Measurements from ENCODE around the gene SLC7A8.

SLC7A8 gene

DNA sequence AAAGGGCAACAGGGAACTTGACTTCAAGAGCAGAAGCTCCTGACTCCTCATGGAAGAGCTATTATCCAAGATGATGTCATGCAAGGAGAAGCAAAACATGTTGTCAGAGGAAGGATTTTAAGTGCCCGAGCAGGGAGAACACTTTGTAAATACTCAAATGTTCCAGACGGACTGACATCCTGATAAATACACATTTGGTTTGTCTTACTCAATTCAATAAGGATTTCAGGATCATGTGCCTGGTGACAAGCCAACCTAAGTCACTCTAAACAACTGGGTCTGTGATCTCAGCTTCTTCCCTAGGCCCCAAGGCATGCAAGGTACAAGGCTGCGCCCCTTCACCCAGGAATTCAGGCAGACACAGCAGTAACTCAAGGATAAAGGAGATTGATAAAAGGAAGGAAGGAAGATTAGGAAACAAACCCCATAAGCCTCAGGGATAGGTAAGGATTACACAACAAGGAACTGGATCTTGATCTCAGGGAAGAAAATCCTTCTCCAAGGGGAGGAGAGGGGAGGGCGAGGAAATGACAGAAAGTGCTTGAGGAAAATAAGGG is 37.6 kb downstream of the SLC7A8 start:
- TF ChIP-seq L3MBTL2 (conservative IDR thresholded peaks at IDR 0.05) (no peak), BHLHE40 (IDR thresholded peaks at IDR 0.05; ENCODE audit: borderline replicate concordance) (no peak), TARDBP (IDR thresholded peaks at IDR 0.05) (no peak), NFRKB (IDR thresholded peaks at IDR 0.05) (no peak), FOXA1 (IDR thresholded peaks at IDR 0.05) (no peak), HDGF (IDR thresholded peaks at IDR 0.05; ENCODE audit: borderline replicate concordance) (no peak), CTBP1 (IDR thresholded peaks at IDR 0.05; ENCODE audit: borderline replicate concordance) (no peak), LEF1 (IDR thresholded peaks at IDR 0.05; ENCODE audit: borderline replicate concordance) (no peak), ZNF384 (IDR thresholded peaks at IDR 0.05) (no peak), SUZ12 (IDR thresholded peaks at IDR 0.05) (no peak)
- no peak for DNase-seq (ENCODE audit: extremely low spot score)
- CTCF ChIA-PET = interaction anchor here (0.7 to 1.2 kb wide), 2 partner anchors 25 to 41 kb away, joined by 4 to 8 read pairs; no protein-coding TSS in a partner anchor
- POLR2A ChIA-PET = interaction anchor here (0.8 kb wide), 1 partner anchor 50 kb away, joined by 3 read pairs; the partner anchor contains the start of genes ACIN1 and C14orf119

GRCh38 chr14:23143911-23144310 is 39.5 kb downstream of the SLC7A8 start:
- no peak for DNase-seq (ENCODE audit: extremely low spot score)
- ChIA-PET POLR2A (interaction anchor here (0.8 kb wide), 1 partner anchor 40 kb away, joined by 3 read pairs; no protein-coding TSS in a partner anchor), CTCF (interaction anchor here (0.7 to 5.3 kb wide), 2 partner anchors 10 to 23 kb away, joined by 3 to 27 read pairs; no protein-coding TSS in a partner anchor)

GRCh38 chr14:23142826-23143225 is 40.6 kb downstream of the SLC7A8 start:
- ChIA-PET POLR2A (interaction anchor here (1.1 kb wide), 1 partner anchor 40 kb away, joined by 3 read pairs; no protein-coding TSS in a partner anchor), CTCF (interaction anchor here (1.8 to 5.3 kb wide), 2 partner anchors 22 to 237 kb away, joined by 3 to 27 read pairs; no protein-coding TSS in a partner anchor)
- no peak for DNase-seq (ENCODE audit: extremely low spot score)
- TF ChIP-seq PKNOX1 (IDR thresholded peaks at IDR 0.05) (no peak), FOXK2 (IDR thresholded peaks at IDR 0.05) (no peak)

More at GRCh38 chr14:23143911-23144310, 39.5 kb downstream of the SLC7A8 start:
- TF ChIP-seq NFRKB (IDR thresholded peaks at IDR 0.05) = no peak
- TF ChIP-seq FOXK2 (IDR thresholded peaks at IDR 0.05) = no peak
- no peak for TF ChIP-seq ELF4 (IDR thresholded peaks at IDR 0.05)
- no peak for TF ChIP-seq HDGF (IDR thresholded peaks at IDR 0.05; ENCODE audit: borderline replicate concordance)
- no peak for TF ChIP-seq PKNOX1 (IDR thresholded peaks at IDR 0.05)
- no peak for TF ChIP-seq FOXM1 (IDR thresholded peaks at IDR 0.05; ENCODE audit: borderline replicate concordance)
- TF ChIP-seq ARNT (IDR thresholded peaks at IDR 0.05) = no peak
- TF ChIP-seq ZNF384 (IDR thresholded peaks at IDR 0.05) = no peak
- TF ChIP-seq TARDBP (IDR thresholded peaks at IDR 0.05) = no peak
- no peak for TF ChIP-seq BHLHE40 (IDR thresholded peaks at IDR 0.05; ENCODE audit: borderline replicate concordance)

GRCh38 chr14:23141706-23142444 is 41.6 kb downstream of the SLC7A8 start:
- CTCF ChIA-PET = interaction anchor here (1.8 to 5.3 kb wide), 2 partner anchors 21 to 238 kb away, joined by 3 to 27 read pairs; no protein-coding TSS in a partner anchor
- TF ChIP-seq ARNT (IDR thresholded peaks at IDR 0.05) = no peak
- no peak for TF ChIP-seq L3MBTL2 (conservative IDR thresholded peaks at IDR 0.05)
- TF ChIP-seq HDGF (IDR thresholded peaks at IDR 0.05; ENCODE audit: borderline replicate concordance) = no peak
- no peak for TF ChIP-seq PKNOX1 (IDR thresholded peaks at IDR 0.05)
- TF ChIP-seq FOXM1 (IDR thresholded peaks at IDR 0.05; ENCODE audit: borderline replicate concordance) = no peak
- no peak for TF ChIP-seq NFRKB (IDR thresholded peaks at IDR 0.05)
- no peak for TF ChIP-seq ZNF384 (IDR thresholded peaks at IDR 0.05)
- TF ChIP-seq SUZ12 (IDR thresholded peaks at IDR 0.05) = no peak
- TF ChIP-seq TARDBP (IDR thresholded peaks at IDR 0.05) = no peak
- TF ChIP-seq FOXK2 (IDR thresholded peaks at IDR 0.05) = no peak
- no peak for TF ChIP-seq CTBP1 (IDR thresholded peaks at IDR 0.05; ENCODE audit: borderline replicate concordance)
- TF ChIP-seq LEF1 (IDR thresholded peaks at IDR 0.05; ENCODE audit: borderline replicate concordance) = no peak
- TF ChIP-seq BHLHE40 (IDR thresholded peaks at IDR 0.05; ENCODE audit: borderline replicate concordance) = no peak
- TF ChIP-seq SP1 (IDR thresholded peaks at IDR 0.05) = no peak
- TF ChIP-seq ELF4 (IDR thresholded peaks at IDR 0.05) = no peak
- TF ChIP-seq FOXA1 (IDR thresholded peaks at IDR 0.05) = no peak
- POLR2A ChIA-PET = interaction anchor here (1.1 kb wide), 1 partner anchor 41 kb away, joined by 3 read pairs; no protein-coding TSS in a partner anchor
- DNase-seq (ENCODE audit: extremely low spot score) = no peak

DNA sequence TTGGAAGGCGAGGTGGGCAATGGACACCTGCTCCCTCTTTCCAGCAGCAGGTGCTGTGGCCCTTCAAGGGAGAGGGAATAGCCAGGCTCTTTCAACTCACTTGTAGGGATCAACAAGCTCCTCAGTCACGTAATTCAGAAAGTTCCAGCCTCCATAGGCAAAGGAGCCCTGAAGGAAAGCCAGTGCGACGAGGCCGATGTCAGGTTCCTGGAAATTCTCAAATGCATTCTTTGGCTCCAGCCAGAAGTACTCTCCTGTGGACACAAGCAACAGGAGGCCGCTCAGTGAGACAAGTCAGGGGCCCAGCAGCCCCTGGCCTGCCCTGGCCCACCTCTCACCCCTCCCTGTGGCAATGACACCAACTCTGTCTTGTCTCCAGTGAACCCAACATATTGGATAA is 43.1 kb downstream of the SLC7A8 start:
- CTCF ChIA-PET = interaction anchor here (5.3 kb wide), 1 partner anchor 19 kb away, joined by 27 read pairs; no protein-coding TSS in a partner anchor
- DNase-seq (ENCODE audit: extremely low spot score) = no peak
- TF ChIP-seq ELF4 (IDR thresholded peaks at IDR 0.05) (no peak), L3MBTL2 (conservative IDR thresholded peaks at IDR 0.05) (no peak), FOXM1 (IDR thresholded peaks at IDR 0.05; ENCODE audit: borderline replicate concordance) (no peak), FOXK2 (IDR thresholded peaks at IDR 0.05) (no peak), PKNOX1 (IDR thresholded peaks at IDR 0.05) (no peak), TARDBP (IDR thresholded peaks at IDR 0.05) (no peak), FOXA1 (IDR thresholded peaks at IDR 0.05) (no peak), SUZ12 (IDR thresholded peaks at IDR 0.05) (no peak), ARNT (IDR thresholded peaks at IDR 0.05) (no peak), CTBP1 (IDR thresholded peaks at IDR 0.05; ENCODE audit: borderline replicate concordance) (no peak), HDGF (IDR thresholded peaks at IDR 0.05; ENCODE audit: borderline replicate concordance) (no peak), SP1 (IDR thresholded peaks at IDR 0.05) (no peak), ZNF384 (IDR thresholded peaks at IDR 0.05) (no peak), BHLHE40 (IDR thresholded peaks at IDR 0.05; ENCODE audit: borderline replicate concordance) (no peak), LEF1 (IDR thresholded peaks at IDR 0.05; ENCODE audit: borderline replicate concordance) (no peak)
- POLR2A ChIA-PET = no interaction called here

All from HEK293T (cell line).